Measurements from ENCODE around the gene BCHE.

BCHE gene

GRCh38 chr3:165874663-165875489, 37.7 kb upstream of the BCHE start:
- no peak for DNase-seq (ENCODE audit: low read depth, low spot score)
- TF ChIP-seq CTCF (IDR thresholded peaks at IDR 0.05; ENCODE audit: low read depth, low read length): no peak
- no peak overlapping the region for H3K4me3 ChIP-seq (ENCODE audit: low read depth, low read length)
- in situ Hi-C loops (cut with HindIII; ENCODE audit: low sequenced_read_pairs): no loop called here

- DNase-seq (ENCODE audit: low read depth, low spot score): no peak
- in situ Hi-C loops (cut with HindIII; ENCODE audit: low sequenced_read_pairs): no loop called here
- TF ChIP-seq CTCF (IDR thresholded peaks at IDR 0.05; ENCODE audit: low read depth, low read length): no peak
- H3K4me3 ChIP-seq (ENCODE audit: low read depth, low read length): no peak overlapping the region
Measured at GRCh38 chr3:165868088-165868487, 30.9 kb upstream of the BCHE start.

- in situ Hi-C loops (cut with HindIII; ENCODE audit: low sequenced_read_pairs): no loop called here
- DNase-seq (ENCODE audit: low read depth, low spot score): no peak
Measured at GRCh38 chr3:165859061-165859460, 21.8 kb upstream of the BCHE start.

GRCh38 chr3:165855581-165855980, 18.4 kb upstream of the BCHE start:
- in situ Hi-C loops (cut with HindIII; ENCODE audit: low sequenced_read_pairs): no loop called here
- TF ChIP-seq CTCF (IDR thresholded peaks at IDR 0.05; ENCODE audit: low read depth, low read length): no peak
- peak; percentile 67 for DNase-seq (ENCODE audit: low read depth, low spot score)
- no peak overlapping the region for H3K4me3 ChIP-seq (ENCODE audit: low read depth, low read length)

More at GRCh38 chr3:165859061-165859460, 21.8 kb upstream of the BCHE start:
- TF ChIP-seq CTCF (IDR thresholded peaks at IDR 0.05; ENCODE audit: low read depth, low read length): no peak
- no peak overlapping the region for H3K4me3 ChIP-seq (ENCODE audit: low read depth, low read length)

- H3K4me3 ChIP-seq (ENCODE audit: low read depth, low read length): no peak overlapping the region
- peak; percentile 45 for TF ChIP-seq CTCF (IDR thresholded peaks at IDR 0.05; ENCODE audit: low read depth, low read length)
- peak; percentile 31 for DNase-seq (ENCODE audit: low read depth, low spot score)
- in situ Hi-C loops (cut with HindIII; ENCODE audit: low sequenced_read_pairs): no loop called here
Measured at GRCh38 chr3:165854696-165855095, 17.5 kb upstream of the BCHE start.

GRCh38 chr3:165852711-165853110, 15.5 kb upstream of the BCHE start:
- no peak for DNase-seq (ENCODE audit: low read depth, low spot score)
- in situ Hi-C loops (cut with HindIII; ENCODE audit: low sequenced_read_pairs): no loop called here
- no peak overlapping the region for H3K4me3 ChIP-seq (ENCODE audit: low read depth, low read length)
- no peak for TF ChIP-seq CTCF (IDR thresholded peaks at IDR 0.05; ENCODE audit: low read depth, low read length)

Data from astrocyte of the spinal cord (primary cell).